GM19328 (cell line): ENCODE measurements around the gene CHD2.

Experiments
- ATAC-seq: cut with Tn5 transposase; IDR thresholded peaks from one replicate; pipeline ENCODE4 v1.9.1; 2021; ENCODE audit warnings: mild to moderate bottlenecking, moderate library complexity; ENCODE audit not compliant: unreplicated experiment

CHD2 gene

GRCh38 chr15:92928225-92928750, 28.2 kb downstream of the CHD2 start:
- ATAC-seq = no peak

- ATAC-seq = no peak
These were observed 28.9 kb downstream of the CHD2 start for GRCh38 chr15:92929002-92929401.

GRCh38 chr15:92930054-92930621, 30.0 kb downstream of the CHD2 start:
- no peak for ATAC-seq

- no peak for ATAC-seq
These were observed 30.7 kb downstream of the CHD2 start for GRCh38 chr15:92930776-92931175.

GRCh38 chr15:92932946-92933649, 33.0 kb downstream of the CHD2 start:
- ATAC-seq = no peak

- ATAC-seq = no peak
These were observed 33.7 kb downstream of the CHD2 start for GRCh38 chr15:92933831-92934230.

GRCh38 chr15:92934716-92935115, 34.6 kb downstream of the CHD2 start:
- no peak for ATAC-seq

DNA sequence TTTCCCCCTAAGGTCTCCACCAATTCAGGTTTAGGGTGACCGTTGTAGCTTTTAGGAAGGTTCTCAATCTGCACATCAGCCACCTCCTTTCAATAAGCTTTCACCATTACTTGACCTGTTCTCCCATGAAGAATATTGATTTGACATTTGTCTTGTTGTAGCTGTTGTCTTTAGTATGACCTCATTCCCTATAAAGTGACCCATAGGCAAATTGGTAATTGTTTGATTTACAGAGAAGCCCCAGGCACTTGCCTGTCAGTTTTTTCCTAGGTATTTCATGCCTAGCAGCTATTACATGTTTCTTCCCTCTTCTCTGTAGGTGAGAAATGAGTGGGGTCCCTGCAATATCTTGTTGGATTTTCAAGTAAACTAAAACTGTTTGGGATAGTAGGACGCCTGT, 36.0 kb downstream of the CHD2 start:
- ATAC-seq = no peak

DNA sequence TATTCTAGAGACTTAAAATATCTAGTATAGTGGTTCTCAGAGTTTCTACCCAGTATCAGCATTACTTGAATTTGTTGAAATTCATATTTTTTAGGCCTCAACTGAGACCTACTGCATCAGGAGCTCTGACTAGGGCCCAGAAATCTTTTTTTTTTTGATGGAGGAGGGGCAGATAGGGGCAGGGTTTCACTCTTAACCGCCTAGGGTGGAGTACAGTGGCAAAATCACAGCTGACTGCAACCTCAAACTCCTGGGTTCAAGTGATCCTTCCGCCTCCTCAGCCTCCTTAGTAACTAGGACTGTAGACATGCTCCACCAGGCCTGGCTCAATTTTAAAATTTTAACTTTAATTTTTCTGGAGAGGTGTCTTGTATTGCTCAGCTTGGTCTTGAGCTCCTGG, 36.6 kb downstream of the CHD2 start:
- no peak for ATAC-seq

- no peak for ATAC-seq
These were observed 37.8 kb downstream of the CHD2 start for GRCh38 chr15:92937901-92938300.

DNA sequence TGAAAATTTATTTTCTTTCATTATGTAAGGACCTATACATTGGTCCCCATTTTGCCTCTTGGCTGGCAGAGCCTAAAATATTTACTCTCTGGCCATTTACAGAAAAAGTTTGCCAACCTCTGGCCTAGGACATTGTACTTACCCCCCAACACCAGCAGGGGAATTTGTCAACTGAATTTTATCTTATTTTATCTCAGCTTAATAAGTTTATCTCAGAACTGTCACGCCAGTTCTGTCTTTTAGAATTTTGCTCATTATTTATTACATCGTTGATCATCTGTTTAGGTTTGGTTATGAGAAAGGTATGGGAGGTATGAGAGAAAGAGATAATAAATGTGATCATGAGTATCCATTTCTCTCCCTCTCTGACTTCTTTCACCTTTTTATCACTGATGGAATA, 38.3 kb downstream of the CHD2 start:
- no peak for ATAC-seq

GRCh38 chr15:92941668-92942067, 41.5 kb downstream of the CHD2 start:
- ATAC-seq = no peak

DNA sequence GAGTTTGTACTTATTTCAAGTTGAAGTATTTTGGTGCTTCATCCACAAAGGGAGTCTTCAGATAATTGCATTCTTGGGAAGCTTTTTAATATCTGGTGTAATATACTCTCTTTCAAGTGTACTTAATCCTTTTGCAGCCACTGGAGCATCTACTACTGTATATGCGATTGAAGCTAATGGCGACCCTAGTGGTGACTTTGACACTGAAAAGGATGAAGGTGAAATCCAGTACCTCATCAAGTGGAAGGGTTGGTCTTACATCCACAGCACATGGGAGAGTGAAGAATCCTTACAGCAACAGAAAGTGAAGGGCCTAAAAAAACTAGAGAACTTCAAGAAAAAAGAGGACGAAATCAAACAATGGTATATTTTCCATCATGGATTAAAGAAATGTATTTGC, 42.6 kb downstream of the CHD2 start:
- ATAC-seq = no peak

DNA sequence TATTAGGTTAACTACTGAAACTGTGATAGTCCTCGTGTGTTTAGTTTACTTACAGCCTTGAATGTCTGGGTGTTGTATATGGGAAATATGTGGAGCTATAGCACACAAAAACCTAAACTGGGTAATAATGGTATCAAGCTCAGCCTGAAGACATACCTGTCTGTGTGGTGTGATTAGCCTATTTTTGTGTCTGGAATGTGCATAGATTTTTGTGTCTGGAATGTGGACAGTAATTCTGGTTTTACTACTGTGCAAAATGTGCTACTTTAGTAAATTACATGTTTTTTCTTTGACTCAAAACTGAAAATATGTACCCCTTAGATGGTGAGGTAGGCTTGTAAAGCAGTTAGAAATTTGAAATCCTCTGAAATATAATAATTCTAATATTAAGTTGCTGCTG, 43.5 kb downstream of the CHD2 start:
- no peak for ATAC-seq

GRCh38 chr15:92944946-92945521, 44.9 kb downstream of the CHD2 start:
- ATAC-seq = no peak

GRCh38 chr15:92947071-92947730, 47.1 kb downstream of the CHD2 start:
- no peak for ATAC-seq

DNA sequence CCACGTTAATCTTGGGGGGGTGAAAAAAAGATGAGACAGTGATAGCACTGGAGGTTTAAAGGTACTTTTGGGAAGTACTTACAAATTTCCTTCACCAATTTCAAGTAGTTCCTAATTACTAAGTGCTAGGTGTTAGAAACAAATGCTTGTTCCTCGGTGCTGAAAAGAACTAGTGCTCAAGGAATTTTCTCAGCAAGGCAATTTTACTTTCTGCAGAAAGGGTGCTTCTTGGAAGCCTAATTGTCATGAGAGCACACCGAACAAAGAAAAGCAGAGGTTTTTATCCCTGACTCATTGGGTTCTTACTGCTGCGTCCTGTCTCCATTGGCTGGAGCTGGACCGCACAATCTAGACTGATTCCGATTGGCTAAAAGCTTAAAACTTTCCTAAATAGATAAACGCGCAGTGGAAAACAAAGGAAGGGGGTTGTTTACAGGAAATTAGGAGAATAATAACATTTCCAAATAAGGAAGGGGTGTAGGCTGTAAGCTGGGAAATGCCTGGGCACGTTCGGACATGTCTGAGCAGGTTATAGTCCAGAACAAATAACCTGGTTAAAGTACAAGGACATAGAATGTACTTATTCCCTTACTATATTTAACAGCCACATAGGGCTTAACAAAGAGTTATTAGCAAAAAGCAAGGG, 49.6 kb downstream of the CHD2 start:
- no peak for ATAC-seq

GRCh38 chr15:92951800-92952457, 51.8 kb downstream of the CHD2 start:
- ATAC-seq = no peak

GRCh38 chr15:92952458-92952850, 52.3 kb downstream of the CHD2 start:
- no peak for ATAC-seq

DNA sequence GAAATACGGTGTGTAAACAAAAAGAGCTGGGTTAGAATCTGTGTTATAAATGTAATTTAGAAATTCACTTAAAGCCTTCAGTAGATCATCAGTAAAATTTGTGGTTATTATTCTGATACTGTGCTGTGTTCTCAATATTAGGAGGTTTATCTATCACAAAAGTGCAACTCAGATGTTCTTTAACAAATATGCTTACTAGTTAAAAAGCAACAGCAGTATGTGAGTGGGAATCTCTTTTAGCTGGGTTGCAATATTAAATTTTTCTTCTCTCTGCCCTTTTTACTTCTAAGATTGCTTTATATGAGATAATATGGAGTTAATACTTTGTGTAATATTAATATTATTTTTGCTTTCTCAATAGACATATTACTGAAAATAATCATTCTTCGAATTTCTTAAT, 53.4 kb downstream of the CHD2 start:
- no peak for ATAC-seq

- ATAC-seq = no peak
These were observed 53.9 kb downstream of the CHD2 start for GRCh38 chr15:92954002-92954401.
